ENCODE measurements around the gene GLIS2.

GLIS2 gene

DNA sequence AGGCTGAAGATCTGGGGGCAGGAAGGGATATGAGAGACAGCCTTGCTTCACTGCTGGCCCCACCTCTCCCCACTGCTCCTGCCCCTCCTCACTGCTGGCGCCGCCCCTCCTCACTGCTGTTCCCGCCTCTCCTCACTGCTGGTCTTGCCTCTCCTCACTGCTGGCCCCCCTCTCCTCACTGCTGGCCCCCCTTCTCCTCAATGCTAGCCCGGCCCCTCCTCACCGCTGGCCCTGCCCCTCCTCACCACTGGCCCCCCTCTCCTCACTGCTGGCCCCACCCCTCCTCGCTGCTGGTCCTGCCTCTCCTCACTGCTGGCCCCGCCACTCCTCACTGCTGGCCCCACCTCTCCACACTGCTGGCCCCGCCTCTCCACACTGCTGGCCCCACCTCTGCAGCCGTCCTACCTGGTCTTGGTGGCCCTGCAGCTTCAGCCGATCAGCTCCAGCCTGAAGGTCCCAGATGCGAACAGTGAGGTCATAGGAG lies 44.7 kb downstream of the GLIS2 start:
- no peak for DNase-seq
- in situ Hi-C loops (cut with MboI; ENCODE audit: low pct_unique_long_range_greater_than_20kb, low sequenced_read_pairs), result no loop called here

DNA sequence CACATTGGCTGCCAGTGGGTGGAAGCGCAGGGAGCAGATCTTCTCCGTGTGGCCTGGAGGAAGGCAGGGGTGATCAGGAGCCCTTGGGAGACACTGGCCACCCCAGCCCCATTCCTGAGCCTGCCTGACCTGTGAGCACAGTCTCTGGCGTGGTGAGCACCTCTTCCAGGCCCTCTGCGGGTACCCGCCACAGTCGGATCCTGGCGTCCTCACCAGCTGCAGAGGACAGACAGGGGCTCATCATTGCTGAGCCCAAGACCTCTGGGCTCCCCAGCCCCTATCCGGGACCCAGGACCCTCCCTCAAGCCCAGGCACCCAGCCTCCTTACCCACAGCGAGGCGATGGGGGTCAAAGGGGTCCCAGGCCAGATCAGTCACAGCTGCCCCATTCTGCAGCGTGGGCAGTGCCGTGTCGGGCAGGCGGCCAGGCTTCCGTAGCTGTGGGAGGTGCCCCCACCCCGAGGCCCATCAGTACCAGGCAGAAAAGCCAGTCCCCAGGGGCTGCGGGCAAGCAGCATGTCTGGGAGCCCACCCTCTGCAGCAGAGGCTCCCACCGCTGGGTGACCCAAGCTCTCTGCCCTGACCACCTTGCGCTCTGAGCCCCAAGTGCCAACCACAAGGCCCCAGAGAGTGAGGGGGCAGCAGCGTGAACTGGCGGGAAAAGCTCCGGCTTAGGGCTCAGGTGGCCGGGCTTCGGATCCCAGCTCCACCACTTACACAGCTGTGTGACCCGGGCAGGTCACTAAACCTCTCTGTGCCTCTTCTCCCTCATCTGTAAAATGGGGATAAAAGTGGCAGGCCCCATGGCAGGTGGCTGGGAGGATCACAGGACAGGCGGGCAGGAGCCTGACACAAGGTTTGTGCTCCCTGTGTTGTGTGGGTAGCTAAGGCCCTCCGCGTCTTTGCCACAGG lies 45.4 kb downstream of the GLIS2 start:
- no peak for DNase-seq
- in situ Hi-C loops (cut with MboI; ENCODE audit: low pct_unique_long_range_greater_than_20kb, low sequenced_read_pairs), result no loop called here

- DNase-seq, result no peak
- in situ Hi-C loops (cut with MboI; ENCODE audit: low pct_unique_long_range_greater_than_20kb, low sequenced_read_pairs), result no loop called here
Observed at GRCh38 chr16:4361944-4362311, 46.1 kb downstream of the GLIS2 start.

DNA sequence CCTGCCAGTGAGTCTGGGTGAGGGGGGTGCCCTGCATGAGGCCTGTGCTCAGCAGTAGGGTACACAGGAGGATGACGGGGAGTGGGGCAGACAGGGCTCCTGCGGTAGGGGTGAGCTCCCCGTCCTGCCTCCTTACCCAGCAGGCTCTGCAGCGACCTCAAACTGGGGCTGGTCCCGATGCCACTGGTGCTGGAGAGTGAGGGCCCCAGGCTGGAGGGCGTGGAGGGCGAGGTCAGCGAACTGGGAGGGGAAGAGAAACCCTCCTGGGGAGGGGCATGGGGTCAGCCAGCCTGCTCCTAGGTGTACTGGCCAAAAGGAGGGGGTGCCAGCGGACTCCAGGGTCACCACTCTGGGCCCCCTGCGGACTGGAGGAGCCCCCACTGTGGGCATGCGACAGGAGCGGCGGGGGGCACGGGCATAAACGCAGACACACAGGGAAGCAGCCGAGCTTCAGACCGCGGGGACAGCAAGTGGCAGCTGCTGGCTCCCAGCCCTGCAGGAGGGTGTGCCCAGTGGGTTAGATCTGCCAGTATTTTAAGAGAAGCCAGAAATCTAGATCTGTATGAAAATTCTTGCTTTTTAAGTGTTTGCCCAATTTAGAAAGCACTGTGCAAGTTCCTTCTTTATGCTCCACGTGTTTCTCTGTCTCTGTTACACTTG lies 46.7 kb downstream of the GLIS2 start:
- in situ Hi-C loops (cut with MboI; ENCODE audit: low pct_unique_long_range_greater_than_20kb, low sequenced_read_pairs), result no loop called here
- no peak for DNase-seq

GRCh38 chr16:4364196-4365013 lies 48.5 kb downstream of the GLIS2 start:
- in situ Hi-C loops (cut with MboI; ENCODE audit: low pct_unique_long_range_greater_than_20kb, low sequenced_read_pairs), result no loop called here
- no peak for DNase-seq

GRCh38 chr16:4365014-4365406 lies 49.1 kb downstream of the GLIS2 start:
- in situ Hi-C loops (cut with MboI; ENCODE audit: low pct_unique_long_range_greater_than_20kb, low sequenced_read_pairs), result no loop called here

DNA sequence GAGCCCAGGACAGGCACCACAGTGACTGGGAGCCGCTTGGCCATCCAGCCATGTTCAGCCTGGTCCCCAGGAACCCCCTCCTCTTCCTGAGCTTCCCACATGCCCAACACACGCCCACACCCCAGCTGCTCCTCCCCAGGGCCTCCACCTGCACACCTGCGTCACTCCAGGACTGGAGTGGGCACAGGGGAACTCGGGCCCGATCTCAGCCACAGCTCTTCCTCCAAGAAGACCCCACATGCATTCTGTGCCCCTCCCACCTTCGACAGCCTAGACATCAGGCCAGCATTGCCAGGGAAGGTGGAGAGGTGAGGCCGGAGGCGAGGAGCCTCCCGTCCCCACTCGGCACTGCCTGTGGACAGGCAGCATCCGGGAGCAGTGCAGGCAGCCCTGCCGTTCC lies 49.7 kb downstream of the GLIS2 start:
- in situ Hi-C loops (cut with MboI; ENCODE audit: low pct_unique_long_range_greater_than_20kb, low sequenced_read_pairs), result no loop called here
- no peak for DNase-seq

More at GRCh38 chr16:4365014-4365406, 49.1 kb downstream of the GLIS2 start:
- DNase-seq, result no peak

DNA sequence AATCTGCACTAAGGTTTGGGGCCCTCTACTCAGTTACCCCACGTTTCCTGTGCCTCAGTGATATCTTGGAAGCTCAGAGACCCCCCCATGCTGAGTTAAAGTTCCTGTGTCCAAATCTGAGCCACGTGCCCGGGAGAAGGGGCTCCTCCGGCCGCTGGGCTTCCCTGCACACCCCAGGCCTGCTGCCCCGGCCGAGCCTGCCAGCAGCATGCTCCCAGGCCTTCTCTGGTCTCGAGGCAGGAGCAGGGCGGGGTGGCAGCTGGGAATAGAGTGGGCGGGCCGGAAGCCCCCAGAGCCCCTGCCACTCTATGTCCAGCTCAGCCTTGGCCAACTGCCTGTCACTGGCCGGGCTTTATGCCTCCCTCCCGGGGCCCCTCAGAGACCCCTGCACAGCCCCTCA lies 50.1 kb downstream of the GLIS2 start:
- in situ Hi-C loops (cut with MboI; ENCODE audit: low pct_unique_long_range_greater_than_20kb, low sequenced_read_pairs), result no loop called here
- no peak for DNase-seq

DNA sequence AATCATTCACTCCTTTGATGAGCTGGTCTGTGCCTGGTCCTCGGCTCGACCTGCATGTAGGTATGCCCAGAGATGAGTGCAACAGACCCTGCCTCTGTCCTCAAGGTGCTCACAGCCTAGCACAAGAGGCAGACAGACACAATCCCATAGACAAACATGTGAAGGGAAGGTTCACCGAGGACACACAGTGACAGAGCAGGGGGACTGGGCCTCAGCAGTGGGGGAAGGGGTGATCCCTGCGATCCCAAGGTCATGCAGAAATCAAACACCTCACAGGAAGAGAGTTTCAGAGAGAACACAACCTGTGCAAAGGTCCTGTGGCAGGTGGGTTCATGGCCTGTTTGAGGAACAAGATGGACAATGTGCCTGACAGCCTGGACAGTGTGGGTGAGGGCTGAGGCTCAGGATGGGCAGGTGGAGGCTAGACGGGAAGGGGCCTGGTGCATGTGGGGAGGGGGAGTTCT lies 51.6 kb downstream of the GLIS2 start:
- in situ Hi-C loops (cut with MboI; ENCODE audit: low pct_unique_long_range_greater_than_20kb, low sequenced_read_pairs), result no loop called here
- DNase-seq, result no peak

DNA sequence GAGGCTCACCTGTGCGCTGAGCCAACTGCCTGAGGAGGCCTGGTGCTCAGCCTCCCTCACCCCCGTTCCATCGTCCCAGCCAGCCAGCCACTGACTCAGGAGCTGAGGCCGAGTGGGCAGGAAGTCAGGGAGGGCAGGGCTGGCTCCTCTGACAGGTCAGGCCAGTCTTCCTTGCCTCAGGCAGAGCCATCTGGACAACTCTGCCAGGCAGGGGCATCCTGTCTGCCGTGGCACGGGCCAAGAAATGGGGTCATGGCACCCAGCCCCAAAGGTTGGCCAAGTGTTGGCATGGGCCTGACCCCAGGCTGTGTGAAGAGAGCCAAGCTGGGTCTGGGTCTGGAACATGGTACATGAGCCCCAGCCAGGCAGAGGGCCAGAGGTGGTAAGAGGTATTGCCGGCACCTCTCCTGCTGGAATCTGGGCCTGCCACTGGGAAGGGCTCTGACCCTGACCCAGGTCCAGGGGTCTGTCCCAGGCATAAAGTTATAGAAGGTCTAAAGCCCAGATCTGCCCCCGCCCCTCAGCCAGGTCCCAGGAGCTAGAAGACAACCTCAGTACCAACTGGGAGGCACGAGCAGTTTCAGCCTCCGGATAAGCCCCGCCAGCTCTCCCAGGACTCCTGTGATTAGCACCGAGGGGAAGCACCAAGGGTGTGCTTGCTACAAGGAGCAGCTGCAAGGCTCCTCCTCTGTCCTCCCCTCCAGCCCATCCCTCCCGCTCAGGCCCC lies 53.3 kb downstream of the GLIS2 start:
- no peak for DNase-seq
- in situ Hi-C loops (cut with MboI; ENCODE audit: low pct_unique_long_range_greater_than_20kb, low sequenced_read_pairs), result no loop called here

DNA sequence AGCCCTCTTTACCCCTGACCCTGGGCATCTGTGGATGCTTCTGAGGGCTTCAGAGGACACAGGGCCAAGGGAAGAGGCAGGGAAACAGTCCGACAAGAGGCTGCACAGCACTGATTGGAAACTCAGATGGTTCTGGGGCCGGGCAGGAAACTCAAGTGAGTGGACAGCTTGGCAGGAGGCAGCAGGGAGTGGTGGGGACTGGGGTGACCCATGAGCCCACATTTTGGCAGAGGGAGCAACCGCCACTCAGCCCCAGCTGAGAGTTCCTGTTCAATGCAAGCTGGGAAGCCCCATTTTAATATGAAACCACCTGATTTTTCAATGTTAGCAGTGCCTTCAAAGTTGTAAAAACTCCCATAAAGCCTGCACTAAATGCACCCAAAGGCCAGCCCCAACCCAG lies 54.3 kb downstream of the GLIS2 start:
- in situ Hi-C loops (cut with MboI; ENCODE audit: low pct_unique_long_range_greater_than_20kb, low sequenced_read_pairs), result no loop called here
- DNase-seq, result no peak

GRCh38 chr16:4370570-4371356 lies 54.9 kb downstream of the GLIS2 start:
- in situ Hi-C loops (cut with MboI; ENCODE audit: low pct_unique_long_range_greater_than_20kb, low sequenced_read_pairs), result no loop called here
- peak; percentile 53 for DNase-seq

DNA sequence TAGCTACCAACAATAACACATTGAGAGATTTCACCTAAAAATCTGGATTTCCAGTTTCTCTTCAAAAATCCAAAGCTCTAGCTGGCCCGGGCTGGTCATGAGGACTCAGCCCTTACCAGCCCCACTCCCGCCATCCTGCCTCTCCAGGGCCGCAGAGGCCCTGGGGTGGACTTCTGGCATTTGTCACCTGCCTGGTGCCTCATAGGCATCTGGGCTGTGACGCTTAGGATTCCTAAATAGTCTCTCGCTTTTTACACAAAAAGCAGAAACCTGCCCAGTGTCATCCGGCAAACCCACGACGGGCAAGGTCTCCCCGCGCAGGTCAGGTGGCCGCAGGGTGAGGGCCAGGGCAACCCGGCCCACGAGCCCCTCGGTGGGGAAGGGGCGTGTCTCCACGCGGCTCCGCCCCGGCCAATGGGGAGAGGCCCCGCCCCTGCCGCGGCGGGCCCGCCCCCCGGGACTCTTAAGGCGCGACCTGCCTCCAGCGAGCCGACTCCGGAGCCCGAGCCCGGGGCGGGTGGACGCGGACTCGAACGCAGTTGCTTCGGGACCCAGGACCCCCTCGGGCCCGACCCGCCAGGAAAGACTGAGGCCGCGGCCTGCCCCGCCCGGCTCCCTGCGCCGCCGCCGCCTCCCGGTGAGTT lies 55.6 kb downstream of the GLIS2 start, which contains the start of gene VASN:
TSS of gene VASN (plus strand) at position 492 of the 644 bp plus-strand sequence. CDS start 9,030 bp downstream, outside the sequence.
- DNase-seq, result no peak
- in situ Hi-C loops (cut with MboI; ENCODE audit: low pct_unique_long_range_greater_than_20kb, low sequenced_read_pairs), result no loop called here

- in situ Hi-C loops (cut with MboI; ENCODE audit: low pct_unique_long_range_greater_than_20kb, low sequenced_read_pairs), result no loop called here
- DNase-seq, result no peak
Observed at GRCh38 chr16:4372001-4372577, 56.2 kb downstream of the GLIS2 start.

DNA sequence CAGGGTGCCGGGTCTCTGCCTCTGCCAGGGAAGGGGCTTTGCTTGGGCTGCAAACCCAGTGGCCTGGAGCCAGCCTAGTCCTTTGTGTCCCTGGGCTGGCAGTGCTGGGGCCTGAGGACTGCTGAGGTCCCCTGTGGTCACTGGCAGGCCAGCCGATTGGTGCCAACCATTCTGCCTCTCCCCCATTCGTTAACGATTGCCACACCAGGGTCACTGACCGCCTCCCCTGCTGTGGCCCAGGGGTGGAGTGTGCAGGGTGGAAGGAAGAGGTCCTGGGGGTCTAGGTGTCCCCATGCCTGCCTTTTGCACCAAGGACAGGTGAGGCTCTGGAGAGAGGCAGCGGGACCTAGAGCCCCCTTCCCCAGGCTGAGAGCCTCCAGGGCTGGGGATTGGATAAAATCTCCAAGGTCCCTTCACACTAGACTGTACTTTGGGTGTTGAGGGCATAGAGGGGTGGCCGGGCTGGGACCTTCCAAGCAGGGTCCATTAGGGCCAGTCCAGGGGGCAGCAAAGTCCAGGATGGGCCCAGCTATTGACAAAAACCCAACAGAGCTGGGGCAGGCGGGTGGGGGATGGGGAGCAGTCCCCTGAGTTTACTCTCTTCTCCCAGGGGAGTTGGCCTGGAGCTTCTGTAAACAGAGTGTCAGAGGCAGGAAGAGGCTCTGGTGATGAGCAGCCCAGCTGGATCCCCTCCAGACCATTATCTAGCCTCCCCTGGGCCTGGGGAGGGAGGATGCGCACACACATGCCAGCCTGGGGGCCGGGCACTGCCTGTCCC lies 56.9 kb downstream of the GLIS2 start:
- in situ Hi-C loops (cut with MboI; ENCODE audit: low pct_unique_long_range_greater_than_20kb, low sequenced_read_pairs), result no loop called here
- no peak for DNase-seq

- in situ Hi-C loops (cut with MboI; ENCODE audit: low pct_unique_long_range_greater_than_20kb, low sequenced_read_pairs), result no loop called here
- DNase-seq, result no peak
Observed at GRCh38 chr16:4373356-4373908, 57.6 kb downstream of the GLIS2 start.

All from KBM-7 (cell line).